Measurements from ENCODE around the gene CAMTA1.

CAMTA1 gene

GRCh38 chr1:7094509-7094908 lies 309.3 kb downstream of the CAMTA1 start:
- no peak for DNase-seq

- DNase-seq, result no peak
Measured at GRCh38 chr1:7095343-7095964, 310.2 kb downstream of the CAMTA1 start.

- no peak for DNase-seq
Measured at GRCh38 chr1:7097938-7098592, 312.8 kb downstream of the CAMTA1 start.

GRCh38 chr1:7098641-7099040 lies 313.4 kb downstream of the CAMTA1 start:
- DNase-seq, result no peak

GRCh38 chr1:7100479-7100878 lies 315.2 kb downstream of the CAMTA1 start:
- DNase-seq, result no peak

- DNase-seq, result no peak
Measured at GRCh38 chr1:7101187-7101586, 315.9 kb downstream of the CAMTA1 start.

- DNase-seq, result no peak
Measured at GRCh38 chr1:7103361-7103782, 318.1 kb downstream of the CAMTA1 start.

GRCh38 chr1:7103874-7104273 lies 318.6 kb downstream of the CAMTA1 start:
- DNase-seq, result no peak

- DNase-seq, result no peak
Measured at GRCh38 chr1:7104339-7104738, 319.1 kb downstream of the CAMTA1 start.

GRCh38 chr1:7105269-7105668 lies 320.0 kb downstream of the CAMTA1 start:
- no peak for DNase-seq

- no peak for DNase-seq
Measured at GRCh38 chr1:7106442-7107108, 321.3 kb downstream of the CAMTA1 start.

GRCh38 chr1:7107109-7107830 lies 322.0 kb downstream of the CAMTA1 start:
- no peak for DNase-seq

- DNase-seq, result no peak
Measured at GRCh38 chr1:7108251-7108650, 323.0 kb downstream of the CAMTA1 start.

- DNase-seq, result no peak
Measured at GRCh38 chr1:7109901-7110300, 324.6 kb downstream of the CAMTA1 start.

GRCh38 chr1:7110321-7110720 lies 325.1 kb downstream of the CAMTA1 start:
- no peak for DNase-seq

- DNase-seq, result no peak
Measured at GRCh38 chr1:7111853-7112252, 326.6 kb downstream of the CAMTA1 start.

GRCh38 chr1:7113136-7113535 lies 327.9 kb downstream of the CAMTA1 start:
- no peak for DNase-seq

- DNase-seq, result no peak
Measured at GRCh38 chr1:7113822-7114221, 328.6 kb downstream of the CAMTA1 start.

- no peak for DNase-seq
Measured at GRCh38 chr1:7116001-7116400, 330.7 kb downstream of the CAMTA1 start.

- DNase-seq, result peak; percentile 97
Measured at GRCh38 chr1:7117399-7118281, 332.4 kb downstream of the CAMTA1 start.

GRCh38 chr1:7119156-7119555 lies 333.9 kb downstream of the CAMTA1 start:
- DNase-seq, result no peak

- no peak for DNase-seq
Measured at GRCh38 chr1:7120863-7121621, 335.8 kb downstream of the CAMTA1 start.
